ENCODE results near the gene SETD1B. TPM values are rescaled to one million over a fixed set of nuclear protein-coding genes. Genes with fewer than 3 reads are reported as not detected.

SETD1B gene
- total RNA-seq, 3 donors from 2014 or later: 4.2 to 7.9 (median 6.1) TPM

DNA sequence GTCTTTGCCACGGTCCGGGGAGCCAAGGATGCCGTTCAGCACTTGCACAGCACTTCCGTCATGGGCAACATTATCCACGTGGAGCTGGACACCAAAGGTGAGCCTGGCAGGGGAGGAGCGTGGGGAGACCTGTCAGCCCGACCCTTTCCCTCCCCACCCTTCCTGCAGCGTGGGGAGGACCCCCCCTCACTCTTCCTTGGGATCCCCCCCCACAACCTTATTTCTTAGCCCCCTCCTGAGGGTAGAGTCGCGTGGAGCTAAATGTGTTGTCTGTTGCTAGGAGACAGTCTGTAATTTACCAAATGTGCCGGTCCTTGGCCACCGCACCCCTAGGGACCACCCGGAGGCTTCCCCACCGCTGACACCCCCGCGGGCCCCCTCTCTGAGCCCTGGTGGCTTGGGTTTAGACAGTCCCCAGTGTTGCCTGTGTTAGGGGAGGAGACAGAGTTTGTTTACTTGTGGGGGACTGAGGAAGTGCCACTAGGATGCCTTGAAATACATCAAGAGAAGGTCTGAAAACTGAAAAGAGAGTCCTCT is 2.3 kb downstream of the SETD1B start:
- Histone ChIP-seq H3K4me1 (peaks cover under 1 to 17% of the 10 kb centered on the region in 2 donors), H3K27ac (peak overlapping the region; percentile 61 to 81), H3K4me3 (peak overlapping the region; percentile 76 to 95 (median 80)), H3K36me3 (no peaks in the 10 kb centered on the region), H3K9me3 (no peaks in the 10 kb centered on the region), H3K27me3 (no peaks in the 10 kb centered on the region)
- intact Hi-C loops (cut with DNase I; ENCODE audit: low total_unique reads): no loop called here
- no peak for DNase-seq (ENCODE audit: low spot score in 2 of 2)
- TF ChIP-seq, protein P1, sequence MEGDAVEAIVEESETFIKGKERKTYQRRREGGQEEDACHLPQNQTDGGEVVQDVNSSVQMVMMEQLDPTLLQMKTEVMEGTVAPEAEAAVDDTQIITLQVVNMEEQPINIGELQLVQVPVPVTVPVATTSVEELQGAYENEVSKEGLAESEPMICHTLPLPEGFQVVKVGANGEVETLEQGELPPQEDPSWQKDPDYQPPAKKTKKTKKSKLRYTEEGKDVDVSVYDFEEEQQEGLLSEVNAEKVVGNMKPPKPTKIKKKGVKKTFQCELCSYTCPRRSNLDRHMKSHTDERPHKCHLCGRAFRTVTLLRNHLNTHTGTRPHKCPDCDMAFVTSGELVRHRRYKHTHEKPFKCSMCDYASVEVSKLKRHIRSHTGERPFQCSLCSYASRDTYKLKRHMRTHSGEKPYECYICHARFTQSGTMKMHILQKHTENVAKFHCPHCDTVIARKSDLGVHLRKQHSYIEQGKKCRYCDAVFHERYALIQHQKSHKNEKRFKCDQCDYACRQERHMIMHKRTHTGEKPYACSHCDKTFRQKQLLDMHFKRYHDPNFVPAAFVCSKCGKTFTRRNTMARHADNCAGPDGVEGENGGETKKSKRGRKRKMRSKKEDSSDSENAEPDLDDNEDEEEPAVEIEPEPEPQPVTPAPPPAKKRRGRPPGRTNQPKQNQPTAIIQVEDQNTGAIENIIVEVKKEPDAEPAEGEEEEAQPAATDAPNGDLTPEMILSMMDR (IDR thresholded peaks at IDR 0.05): no peak
- TF ChIP-seq POLR2AphosphoS5 (IDR thresholded peaks at IDR 0.05): no peak

DNA sequence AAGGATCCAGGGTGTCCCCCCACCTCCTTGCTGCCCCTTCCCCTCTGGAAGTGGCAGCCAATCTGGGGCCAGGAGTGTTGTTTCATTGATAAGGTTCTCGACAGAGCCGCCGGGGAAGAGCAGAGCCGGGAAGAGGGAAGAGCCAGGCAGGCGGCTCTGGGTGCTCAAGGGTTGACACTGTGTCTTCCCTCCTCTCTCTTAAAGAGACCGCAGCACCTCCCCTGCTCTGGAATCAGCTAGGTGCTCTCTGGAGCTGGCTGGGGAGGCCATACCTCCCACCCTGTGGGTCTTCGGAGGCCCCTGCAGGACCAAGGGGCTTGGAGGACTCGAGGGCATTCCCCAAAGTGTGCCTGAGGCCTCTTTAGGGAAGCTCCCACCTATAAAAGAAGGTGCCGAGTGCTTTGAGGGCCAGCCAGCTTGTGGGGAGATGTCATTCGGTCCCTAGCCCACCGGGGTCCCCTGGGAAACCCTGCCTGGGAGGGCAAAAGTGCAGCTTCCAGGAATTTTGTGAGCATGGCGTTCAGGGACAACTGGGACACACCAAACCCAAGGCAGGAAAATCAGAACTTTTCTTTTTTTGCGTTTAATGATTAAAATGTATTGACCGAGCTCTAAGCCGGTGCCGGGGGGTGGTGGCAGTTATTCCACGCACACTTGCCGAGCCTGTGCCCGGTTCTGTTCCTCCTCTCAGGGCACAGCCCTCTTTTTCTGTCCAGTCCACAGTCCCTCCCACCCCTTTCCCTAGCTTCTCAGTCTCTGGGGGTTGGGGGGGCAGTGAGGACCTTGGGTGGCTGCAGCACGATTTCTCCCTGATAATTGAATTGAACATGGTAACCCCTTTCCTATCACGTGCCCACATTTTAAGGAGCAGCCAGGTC is 3.0 kb downstream of the SETD1B start:
- no peak for DNase-seq (ENCODE audit: low spot score in 2 of 2)
- TF ChIP-seq, protein P1 (IDR thresholded peaks at IDR 0.05): no peak
- TF ChIP-seq POLR2AphosphoS5 (IDR thresholded peaks at IDR 0.05) (no peak), POLR2A (IDR thresholded peaks at IDR 0.05) (no peak)
- Histone ChIP-seq H3K9me3 (no peaks in the 10 kb centered on the region), H3K27me3 (no peaks in the 10 kb centered on the region), H3K4me1 (peaks cover 8 to 22% of the 10 kb centered on the region in 2 donors), H3K36me3 (no peaks in the 10 kb centered on the region), H3K4me3 (peak overlapping the region; percentile 76 to 95 (median 80)), H3K27ac (peak overlapping the region; percentile 61 to 81)
- intact Hi-C loops (cut with DNase I; ENCODE audit: low total_unique reads): no loop called here

DNA sequence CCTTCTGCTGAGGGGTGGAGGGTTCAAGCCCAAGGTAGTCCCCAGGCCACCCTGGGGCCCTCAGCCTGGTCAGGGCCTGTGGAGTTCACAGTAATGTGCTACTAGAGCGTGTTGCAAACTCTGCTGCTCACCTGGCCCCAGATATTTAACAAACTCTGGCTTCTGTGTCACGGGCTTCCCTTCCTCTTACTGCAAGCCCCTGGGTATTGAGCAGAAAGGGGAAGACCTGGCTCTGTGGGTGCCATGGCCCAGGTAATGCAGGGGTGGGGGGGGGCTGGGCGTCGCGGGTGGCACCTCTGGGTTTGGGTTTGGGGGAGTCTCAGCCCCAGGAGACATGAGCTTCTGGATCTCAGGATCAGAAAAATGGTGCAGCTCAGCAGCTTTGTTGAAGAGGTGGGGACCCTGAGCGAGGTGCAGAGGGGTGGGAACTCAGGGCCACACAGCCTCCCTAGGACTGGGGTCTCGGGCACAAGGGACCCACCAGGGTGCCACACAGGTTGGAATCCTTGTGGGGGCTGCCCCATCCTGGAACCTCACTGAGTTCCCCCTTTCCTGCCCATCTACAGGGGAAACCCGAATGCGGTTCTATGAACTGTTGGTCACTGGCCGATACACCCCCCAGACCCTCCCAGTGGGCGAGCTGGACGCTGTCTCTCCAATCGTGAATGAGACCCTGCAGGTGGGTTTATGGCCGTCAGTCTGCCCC is 4.0 kb downstream of the SETD1B start:
- TF ChIP-seq, protein P1 (IDR thresholded peaks at IDR 0.05): no peak
- no peak for TF ChIP-seq POLR2A (IDR thresholded peaks at IDR 0.05)
- no peak for TF ChIP-seq POLR2AphosphoS5 (IDR thresholded peaks at IDR 0.05)
- no peaks in the 10 kb centered on the region for H3K27me3 ChIP-seq
- intact Hi-C loops (cut with DNase I; ENCODE audit: low total_unique reads): no loop called here
- no peak overlapping the region for H3K27ac ChIP-seq
- H3K36me3 ChIP-seq: no peaks in the 10 kb centered on the region
- H3K9me3 ChIP-seq: no peaks in the 10 kb centered on the region
- no peak overlapping the region for H3K4me3 ChIP-seq
- no peak for DNase-seq (ENCODE audit: low spot score in 2 of 2)
- peaks cover 9 to 22% of the 10 kb centered on the region in 2 donors for H3K4me1 ChIP-seq

- no peak overlapping the region for H3K4me3 ChIP-seq
- no peaks in the 10 kb centered on the region for H3K9me3 ChIP-seq
- peaks cover 9 to 24% of the 10 kb centered on the region in 2 donors for H3K4me1 ChIP-seq
- TF ChIP-seq POLR2A (IDR thresholded peaks at IDR 0.05) (no peak), POLR2AphosphoS5 (IDR thresholded peaks at IDR 0.05) (no peak)
- TF ChIP-seq, protein P1 (IDR thresholded peaks at IDR 0.05): no peak
- H3K27ac ChIP-seq: no peak overlapping the region
- intact Hi-C loops (cut with DNase I; ENCODE audit: low total_unique reads): no loop called here
- no peaks in the 10 kb centered on the region for H3K36me3 ChIP-seq
- DNase-seq (ENCODE audit: low spot score in 2 of 2): no peak
- no peaks in the 10 kb centered on the region for H3K27me3 ChIP-seq
Observed at GRCh38 chr12:121808623-121809022, 4.8 kb downstream of the SETD1B start.
